Muscle layer of colon (tissue), 2 donors: ENCODE results near the gene RGL2.
"Not testable (repeated sequence)": the region's sequence is repeated elsewhere in the genome, so short reads cannot be mapped to it uniquely, and the experiment has no call there.

ENCODE experiments used
- H3K27ac ChIP-seq: one replicate; pipeline ENCODE4 v1.7.0; 2013; ENCODE audit warnings: low read depth, mild to moderate bottlenecking, low read length, moderate library complexity
- H3K27me3 ChIP-seq, 2 donors: one replicate each; pipeline ENCODE4 v1.7.0; 2013; ENCODE audit warnings: low read length in 2 of 2, mild to moderate bottlenecking in 2 of 2; ENCODE audit not compliant: insufficient read depth in 2 of 2, control insufficient read depth in 1 of 2
- H3K36me3 ChIP-seq: one replicate; pipeline ENCODE4 v1.7.0; 2013; ENCODE audit warnings: mild to moderate bottlenecking, low read length; ENCODE audit not compliant: insufficient read depth
- H3K4me1 ChIP-seq: one replicate; pipeline ENCODE4 v1.7.0; 2013; ENCODE audit warnings: mild to moderate bottlenecking, low read length; ENCODE audit not compliant: insufficient read depth
- H3K4me3 ChIP-seq, 2 donors: one replicate each; pipeline ENCODE4 v1.7.0; 2013; ENCODE audit warnings: low read length in 2 of 2, low read depth in 1 of 2, mild to moderate bottlenecking in 1 of 2, moderate library complexity in 1 of 2
- H3K9ac ChIP-seq: one replicate; pipeline ENCODE4 v1.7.0; 2013; ENCODE audit warnings: low read length
- H3K9me3 ChIP-seq: one replicate; pipeline ENCODE4 v1.7.0; 2013; ENCODE audit warnings: mild to moderate bottlenecking, low read length
- donor health status: abdominal sarcoma.
- donor health status: Adenocarcinoma of cecum.

RGL2 gene

DNA sequence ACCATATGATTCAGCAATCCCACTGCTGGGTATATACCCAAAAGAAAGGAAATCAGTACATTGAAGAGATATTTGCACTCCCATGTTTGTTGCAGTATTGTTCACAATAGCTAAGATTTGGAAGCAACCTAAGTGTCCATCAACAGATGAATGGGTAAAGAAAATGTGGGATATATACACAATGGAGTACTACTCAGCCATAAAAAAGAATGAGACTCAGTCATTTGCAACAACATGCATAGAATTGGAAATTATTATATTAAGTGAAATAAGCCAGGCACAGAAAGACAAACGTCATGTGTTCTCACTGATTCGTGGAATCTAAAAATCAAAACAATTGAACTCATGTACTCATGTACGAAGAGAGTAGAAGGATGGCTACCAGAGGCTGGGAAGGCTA is 36.3 kb downstream of the RGL2 start:
- not testable (repeated sequence) for H3K4me1 ChIP-seq, H3K27me3 ChIP-seq, H3K4me3 ChIP-seq, H3K9ac ChIP-seq, H3K9me3 ChIP-seq, H3K27ac ChIP-seq
- peaks cover 44% of the 10 kb centered on the region for H3K36me3 ChIP-seq

DNA sequence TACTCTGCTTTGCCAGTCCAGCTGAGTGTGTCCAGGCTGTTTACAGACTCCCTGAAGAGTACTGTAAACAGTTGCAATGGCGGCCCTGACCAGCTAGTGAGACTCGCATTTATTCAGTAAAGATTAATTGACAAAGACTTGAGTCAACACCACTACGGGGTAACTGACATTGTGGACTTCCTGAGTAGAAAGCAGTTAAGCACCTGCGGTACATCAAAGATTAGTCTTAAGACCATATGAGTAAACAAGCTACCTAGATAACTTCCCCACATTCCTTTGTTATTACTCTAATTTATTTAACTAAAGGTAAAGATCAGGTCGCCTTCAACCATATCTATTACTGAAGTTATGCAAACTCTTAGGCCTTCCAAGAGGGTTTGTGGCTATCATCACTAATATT is 39.7 kb downstream of the RGL2 start:
- H3K9ac ChIP-seq = no peak overlapping the region
- no peaks in the 10 kb centered on the region for H3K4me1 ChIP-seq
- H3K4me3 ChIP-seq = no peak overlapping the region
- peaks cover 24% of the 10 kb centered on the region for H3K36me3 ChIP-seq
- H3K9me3 ChIP-seq = no peaks in the 10 kb centered on the region
- no peak overlapping the region for H3K27ac ChIP-seq
- H3K27me3 ChIP-seq = no peaks in the 10 kb centered on the region

DNA sequence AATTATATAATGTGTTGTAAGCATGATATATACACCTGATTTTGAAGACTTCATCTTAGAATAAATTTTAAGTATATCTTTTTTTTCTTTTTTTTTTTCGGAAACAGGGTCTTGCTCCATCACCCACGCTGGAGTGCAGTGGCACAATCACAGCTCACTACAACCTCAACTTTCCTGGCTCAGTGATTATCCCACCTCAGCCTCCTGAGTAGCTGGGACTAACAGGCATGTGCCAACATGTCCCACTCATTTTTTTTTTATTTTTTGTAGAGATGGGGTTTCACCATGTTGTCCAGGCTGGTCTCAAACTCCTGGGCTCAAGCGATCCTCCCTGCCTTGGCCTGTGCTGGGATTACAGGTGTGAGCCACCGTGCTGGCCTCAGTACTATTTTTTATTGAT is 44.2 kb downstream of the RGL2 start:
- H3K9ac ChIP-seq = no peak overlapping the region
- no peak overlapping the region for H3K27ac ChIP-seq
- H3K4me3 ChIP-seq = no peak overlapping the region
- no peaks in the 10 kb centered on the region for H3K27me3 ChIP-seq
- H3K4me1 ChIP-seq = peaks cover 13% of the 10 kb centered on the region
- no peaks in the 10 kb centered on the region for H3K9me3 ChIP-seq
- peaks cover 12% of the 10 kb centered on the region for H3K36me3 ChIP-seq

DNA sequence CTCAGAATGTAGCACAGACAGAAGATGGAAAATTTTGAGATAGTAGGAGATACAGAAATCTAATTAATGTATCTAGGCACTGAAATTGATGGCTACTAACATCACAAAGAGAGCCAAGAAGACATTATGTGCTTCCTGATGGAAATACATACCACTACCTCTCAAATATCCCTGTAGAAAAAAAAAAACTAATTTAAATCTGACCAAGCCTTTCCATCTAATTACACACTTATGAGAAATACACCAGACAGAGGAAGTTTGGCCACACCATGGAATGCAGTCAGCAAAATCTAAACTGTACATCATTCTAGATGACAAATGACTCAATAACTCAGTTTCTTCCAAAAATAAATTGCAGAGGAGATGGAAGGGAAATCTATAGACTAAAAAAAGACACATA is 46.0 kb downstream of the RGL2 start:
- Histone ChIP-seq H3K27me3 (no peaks in the 10 kb centered on the region), H3K4me1 (peaks cover 23% of the 10 kb centered on the region), H3K4me3 (no peak overlapping the region), H3K9me3 (no peaks in the 10 kb centered on the region), H3K27ac (no peak overlapping the region), H3K9ac (no peak overlapping the region), H3K36me3 (peaks cover 11% of the 10 kb centered on the region)

DNA sequence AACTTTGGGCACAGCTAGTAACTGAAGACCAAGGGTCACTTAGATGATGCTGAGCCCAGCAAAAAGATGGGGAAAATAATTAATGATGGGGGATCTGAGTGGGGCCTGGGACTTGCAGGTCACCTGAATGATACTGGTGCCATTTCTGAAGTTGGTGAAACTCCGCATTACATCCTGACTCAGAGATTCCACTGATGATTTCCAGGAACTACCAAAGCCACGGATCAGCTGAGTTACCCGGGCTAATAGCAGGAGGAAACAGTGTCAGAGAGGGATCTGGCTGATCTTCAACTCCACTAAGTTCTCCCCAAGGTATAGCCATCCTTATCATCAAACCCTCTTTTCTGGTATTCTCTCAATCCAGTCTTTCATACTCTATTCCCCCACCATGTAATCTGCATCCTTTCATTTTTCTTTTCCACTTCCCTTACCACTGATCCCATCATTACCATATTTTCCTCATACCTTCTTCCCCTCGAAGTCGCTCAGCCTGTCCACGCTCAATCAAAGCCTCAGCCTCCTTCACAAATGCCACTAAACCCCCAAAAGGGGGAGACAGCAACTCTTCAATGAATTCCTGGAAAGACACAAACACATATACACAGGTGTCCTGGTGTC is 47.2 kb downstream of the RGL2 start:
- no peaks in the 10 kb centered on the region for H3K9me3 ChIP-seq
- H3K27me3 ChIP-seq = no peaks in the 10 kb centered on the region
- peaks cover 24% of the 10 kb centered on the region for H3K4me1 ChIP-seq
- H3K36me3 ChIP-seq = peaks cover 11% of the 10 kb centered on the region
- no peak overlapping the region for H3K9ac ChIP-seq
- H3K4me3 ChIP-seq = no peak overlapping the region
- H3K27ac ChIP-seq = no peak overlapping the region

DNA sequence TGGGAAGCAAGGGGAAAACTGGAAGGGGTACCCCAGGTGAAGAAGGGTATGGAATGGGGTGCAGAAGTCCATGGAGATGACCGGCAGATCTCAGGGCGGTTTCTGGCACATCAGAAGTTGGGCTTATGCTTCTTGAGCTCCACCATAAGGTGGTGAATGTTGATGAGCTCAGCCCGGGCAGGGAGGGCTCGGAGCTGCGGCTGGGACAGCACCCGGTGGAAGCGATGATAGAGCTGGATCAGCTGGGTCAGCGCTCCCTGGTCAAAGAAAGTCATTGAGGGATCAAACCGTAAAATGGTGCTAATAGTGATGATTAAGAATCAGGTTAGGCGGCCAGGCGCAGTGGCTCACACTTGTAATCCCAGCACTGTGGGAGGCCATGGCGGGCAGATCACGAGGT is 48.0 kb downstream of the RGL2 start:
- Histone ChIP-seq H3K9me3 (no peaks in the 10 kb centered on the region), H3K9ac (no peak overlapping the region), H3K36me3 (peaks cover 11% of the 10 kb centered on the region), H3K4me1 (peaks cover 24% of the 10 kb centered on the region), H3K27ac (no peak overlapping the region), H3K27me3 (no peaks in the 10 kb centered on the region), H3K4me3 (no peak overlapping the region)

DNA sequence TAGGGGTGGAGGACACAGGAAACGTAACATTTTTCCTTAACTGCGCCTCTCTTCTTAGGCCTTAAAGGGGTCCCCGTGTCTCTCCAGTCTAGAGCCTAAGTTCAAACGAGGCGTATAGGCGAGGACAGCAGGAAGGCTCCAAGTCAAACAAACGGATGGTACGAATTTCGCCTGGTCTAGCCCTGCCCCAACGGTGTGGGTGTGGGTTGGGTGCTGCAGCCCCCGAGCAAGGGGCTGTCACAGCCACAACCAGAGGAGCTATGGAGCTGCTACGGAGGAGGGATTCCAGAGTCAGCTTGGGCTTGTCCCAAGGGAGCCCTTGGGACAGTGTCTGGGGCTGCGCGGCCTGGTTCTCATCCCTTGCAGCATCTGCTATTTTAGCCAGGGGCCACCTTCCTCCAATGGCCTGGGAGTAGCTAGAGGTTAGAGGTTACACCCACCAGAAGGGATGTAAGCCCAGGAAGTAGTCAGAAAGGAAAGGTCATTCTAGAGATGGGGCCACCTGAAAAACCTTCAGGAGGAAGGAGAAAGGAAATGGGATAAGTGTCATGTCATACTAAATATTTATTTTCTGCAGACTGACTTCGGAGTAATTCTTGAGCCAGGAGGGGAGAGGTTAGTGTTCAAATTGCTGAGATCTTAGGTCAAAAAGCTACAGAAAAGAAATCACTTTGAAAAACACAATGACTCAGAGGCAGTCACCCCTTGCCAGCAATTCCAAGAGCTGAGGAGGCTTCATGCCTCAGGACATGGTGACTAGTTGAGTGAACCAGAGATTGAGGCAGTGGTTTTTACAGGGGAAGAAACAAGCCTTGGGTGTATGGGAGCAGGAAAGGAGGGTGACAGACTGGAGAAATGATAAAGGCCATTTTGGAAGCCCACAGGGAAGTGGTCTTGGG is 48.8 kb downstream of the RGL2 start:
- Histone ChIP-seq H3K27me3 (no peaks in the 10 kb centered on the region), H3K4me3 (peak overlapping the region; percentile 51 to 87), H3K36me3 (peaks cover 11% of the 10 kb centered on the region), H3K9me3 (no peaks in the 10 kb centered on the region), H3K27ac (peak overlapping the region; percentile 94), H3K4me1 (peaks cover 24% of the 10 kb centered on the region), H3K9ac (peak overlapping the region; percentile 94)

DNA sequence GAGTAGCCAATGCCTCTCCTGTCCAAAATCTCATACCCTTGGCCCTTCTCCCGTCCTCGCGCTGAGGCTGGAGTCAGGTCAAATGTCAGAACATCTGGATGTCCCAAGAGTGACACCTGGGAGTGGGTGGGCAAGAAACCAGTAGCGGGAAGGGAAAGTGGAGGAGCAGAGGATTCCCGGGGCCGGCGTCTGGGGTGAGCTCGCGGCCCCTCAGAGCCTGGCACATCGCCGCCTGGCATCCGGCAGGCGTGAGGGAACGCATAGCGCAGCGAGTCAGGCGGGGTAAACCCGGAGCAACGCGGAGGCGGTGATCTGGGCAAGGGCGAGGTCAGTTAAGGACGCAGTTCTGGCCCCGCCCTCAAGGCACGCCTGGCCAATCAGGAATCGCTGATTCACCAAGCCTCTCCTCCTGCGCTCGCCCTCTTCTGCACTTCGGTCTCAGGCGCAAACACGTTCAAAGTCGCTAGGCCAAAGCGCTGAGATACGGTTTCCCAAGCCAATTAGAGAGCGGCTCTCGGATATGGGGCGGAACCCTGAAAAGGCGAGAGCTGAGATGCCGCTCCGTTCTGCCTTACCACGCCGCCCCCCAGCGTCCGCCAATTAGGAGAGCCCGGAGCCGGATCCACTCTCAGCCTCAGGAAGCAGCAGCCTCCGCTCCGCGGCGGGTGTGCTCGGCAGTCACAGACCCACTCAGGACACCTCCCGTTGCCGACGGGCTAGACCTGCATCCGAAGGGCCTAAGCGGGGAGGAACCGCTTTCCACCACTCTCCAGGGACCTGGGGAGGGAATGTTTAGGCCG is 49.6 kb downstream of the RGL2 start:
- H3K27me3 ChIP-seq = no peaks in the 10 kb centered on the region
- peak overlapping the region; percentile 96 for H3K27ac ChIP-seq
- peaks cover 11% of the 10 kb centered on the region for H3K36me3 ChIP-seq
- H3K9me3 ChIP-seq = no peaks in the 10 kb centered on the region
- H3K4me1 ChIP-seq = peaks cover 24% of the 10 kb centered on the region
- H3K4me3 ChIP-seq = peak overlapping the region; percentile 51 to 87
- H3K9ac ChIP-seq = peak overlapping the region; percentile 94

DNA sequence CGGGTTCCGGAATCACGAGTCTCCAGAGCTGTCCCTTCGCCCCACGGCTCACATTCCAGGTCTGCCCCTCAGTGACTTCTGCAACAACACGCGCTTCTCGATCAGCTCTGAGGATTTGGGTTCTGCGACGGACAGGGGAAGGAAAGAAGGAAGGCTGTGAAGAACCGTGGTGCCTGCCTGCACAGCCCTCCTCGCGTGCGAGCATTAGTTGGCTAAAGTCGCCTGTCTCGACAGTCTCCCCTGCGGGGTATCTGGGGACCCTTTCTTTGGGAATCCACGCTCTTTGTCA is 50.2 kb downstream of the RGL2 start:
- Histone ChIP-seq H3K27me3 (no peaks in the 10 kb centered on the region), H3K36me3 (peaks cover 11% of the 10 kb centered on the region), H3K4me1 (peaks cover 24% of the 10 kb centered on the region), H3K9me3 (no peaks in the 10 kb centered on the region), H3K27ac (peak overlapping the region; percentile 96), H3K4me3 (peak overlapping the region; percentile 46 to 51), H3K9ac (peak overlapping the region; percentile 71)

DNA sequence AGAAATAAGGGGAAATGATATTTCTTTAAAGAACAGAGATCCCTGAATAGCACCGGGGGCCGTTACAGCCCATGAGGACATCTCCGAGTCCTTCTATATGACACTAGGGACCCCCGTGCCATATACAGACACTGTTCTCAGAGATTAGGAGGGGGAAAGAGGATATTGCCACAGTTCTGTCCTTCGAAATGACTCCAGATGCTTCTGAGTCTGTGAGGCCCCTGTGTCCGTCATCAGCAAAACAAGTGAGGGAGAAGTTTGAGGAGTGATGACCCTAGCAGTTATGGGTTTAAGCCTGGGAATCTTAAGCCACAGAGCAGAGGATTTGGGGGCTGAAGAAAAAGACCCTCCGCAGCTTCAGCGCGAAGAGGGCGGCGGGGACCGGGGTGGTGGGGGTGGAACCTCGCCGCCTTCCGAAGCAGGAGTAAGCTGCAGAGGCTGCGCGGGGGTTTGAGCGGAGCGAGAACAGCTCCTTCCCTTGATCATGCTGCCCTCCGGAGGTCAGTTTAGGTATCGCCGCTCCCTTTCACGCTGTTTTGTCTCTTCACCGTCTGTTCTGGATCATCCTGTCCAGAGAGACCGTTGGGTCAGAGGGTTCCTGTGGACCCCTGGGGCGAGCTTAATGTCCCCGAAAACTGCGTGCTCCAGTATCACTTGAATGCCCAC is 50.6 kb downstream of the RGL2 start:
- Histone ChIP-seq H3K9ac (peak overlapping the region; percentile 76), H3K4me1 (peaks cover 24% of the 10 kb centered on the region), H3K27me3 (no peaks in the 10 kb centered on the region), H3K4me3 (peak overlapping the region; percentile 46 to 51), H3K36me3 (peaks cover 11% of the 10 kb centered on the region), H3K27ac (peak overlapping the region; percentile 96), H3K9me3 (no peaks in the 10 kb centered on the region)

DNA sequence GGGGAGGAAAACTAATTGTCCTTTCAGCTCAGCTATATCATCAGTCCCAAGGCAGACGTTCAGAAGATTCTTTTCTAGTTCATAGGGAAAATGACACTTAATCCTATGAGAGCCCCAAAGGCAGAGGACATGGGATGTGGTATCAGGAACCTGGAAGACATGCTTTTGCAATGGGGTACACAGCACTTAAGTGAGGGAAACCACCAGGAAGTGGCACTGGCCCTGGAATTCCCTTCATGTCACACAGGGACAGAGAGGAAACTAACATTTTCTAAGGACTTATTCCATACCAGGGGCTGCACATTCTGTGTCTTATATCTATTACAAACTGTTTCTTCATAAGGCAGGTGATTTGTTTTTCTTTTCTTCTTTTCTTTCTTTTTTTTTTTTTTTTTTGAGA is 55.3 kb downstream of the RGL2 start:
- H3K27me3 ChIP-seq = no peaks in the 10 kb centered on the region
- no peak overlapping the region for H3K4me3 ChIP-seq
- no peak overlapping the region for H3K27ac ChIP-seq
- no peaks in the 10 kb centered on the region for H3K36me3 ChIP-seq
- H3K4me1 ChIP-seq = peaks cover 6% of the 10 kb centered on the region
- no peak overlapping the region for H3K9ac ChIP-seq
- no peaks in the 10 kb centered on the region for H3K9me3 ChIP-seq
